ENCODE data around the gene TNFSF13. TPM values are rescaled to one million over a fixed set of nuclear protein-coding genes. Genes with fewer than 3 reads are reported as not detected.

Gene TNFSF13
- total and polyA plus RNA-seq, 2 experiments from 2014 or later: 3.9 to 7.4 TPM

DNA sequence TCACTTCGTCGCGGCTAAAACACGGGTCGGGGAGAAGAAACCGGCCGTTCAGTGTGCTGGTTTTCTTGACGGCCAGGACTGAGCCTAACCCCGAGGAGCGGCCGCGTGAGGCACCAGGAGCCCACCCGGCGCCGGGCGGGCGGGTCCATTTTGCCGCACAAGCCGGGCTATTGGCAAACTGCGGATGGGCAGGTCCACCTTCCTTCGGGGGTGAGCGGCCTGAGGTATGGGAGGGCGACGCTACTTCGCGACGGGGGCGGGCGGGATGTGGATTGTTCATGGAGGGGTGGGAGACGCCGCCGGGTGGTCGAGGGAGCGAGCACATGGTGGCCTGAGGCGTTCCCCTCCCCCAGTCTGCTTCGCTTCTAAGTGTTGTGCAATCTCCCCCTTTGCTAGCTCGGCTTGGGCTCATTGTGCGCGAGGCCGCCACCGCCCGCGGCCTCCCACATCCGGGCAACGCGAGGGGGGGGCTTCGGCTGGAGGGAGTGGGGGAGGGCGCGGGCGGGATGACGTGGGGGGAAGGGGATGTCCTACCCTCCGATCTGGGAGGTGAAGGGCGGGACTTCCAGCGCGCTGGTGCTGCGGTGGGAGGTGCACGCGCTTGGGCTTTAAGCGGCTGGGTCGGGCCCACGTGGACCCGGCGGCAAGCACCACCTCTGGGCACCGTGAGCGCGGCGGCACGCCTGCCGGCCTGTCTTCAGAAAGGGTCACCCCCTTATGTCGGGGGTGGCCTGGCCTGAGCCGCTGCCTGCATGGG lies 15.0 kb downstream of the TNFSF13 start:
- Histone ChIP-seq H3K27ac (peak overlapping the region; percentile 93), H3K36me3 (peaks cover 47% of the 10 kb centered on the region), H3K4me1 (ENCODE audit: low read depth) (no peaks in the 10 kb centered on the region), H3K9me3 (ENCODE audit: low read depth) (no peaks in the 10 kb centered on the region), H3K4me3 (peak overlapping the region; percentile 84), H3K27me3 (no peaks in the 10 kb centered on the region)
- peak; percentile 94 to 97 for DNase-seq (ENCODE audit: low read depth in 1 of 2, low spot score in 1 of 2)
- TF ChIP-seq, protein P1, sequence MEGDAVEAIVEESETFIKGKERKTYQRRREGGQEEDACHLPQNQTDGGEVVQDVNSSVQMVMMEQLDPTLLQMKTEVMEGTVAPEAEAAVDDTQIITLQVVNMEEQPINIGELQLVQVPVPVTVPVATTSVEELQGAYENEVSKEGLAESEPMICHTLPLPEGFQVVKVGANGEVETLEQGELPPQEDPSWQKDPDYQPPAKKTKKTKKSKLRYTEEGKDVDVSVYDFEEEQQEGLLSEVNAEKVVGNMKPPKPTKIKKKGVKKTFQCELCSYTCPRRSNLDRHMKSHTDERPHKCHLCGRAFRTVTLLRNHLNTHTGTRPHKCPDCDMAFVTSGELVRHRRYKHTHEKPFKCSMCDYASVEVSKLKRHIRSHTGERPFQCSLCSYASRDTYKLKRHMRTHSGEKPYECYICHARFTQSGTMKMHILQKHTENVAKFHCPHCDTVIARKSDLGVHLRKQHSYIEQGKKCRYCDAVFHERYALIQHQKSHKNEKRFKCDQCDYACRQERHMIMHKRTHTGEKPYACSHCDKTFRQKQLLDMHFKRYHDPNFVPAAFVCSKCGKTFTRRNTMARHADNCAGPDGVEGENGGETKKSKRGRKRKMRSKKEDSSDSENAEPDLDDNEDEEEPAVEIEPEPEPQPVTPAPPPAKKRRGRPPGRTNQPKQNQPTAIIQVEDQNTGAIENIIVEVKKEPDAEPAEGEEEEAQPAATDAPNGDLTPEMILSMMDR (IDR thresholded peaks at IDR 0.05; ENCODE audit: low read depth, low read length): no peak

GRCh38 chr17:7574176-7574953 lies 15.8 kb downstream of the TNFSF13 start:
- Histone ChIP-seq H3K9me3 (ENCODE audit: low read depth) (no peaks in the 10 kb centered on the region), H3K36me3 (peaks cover 52% of the 10 kb centered on the region), H3K4me3 (peak overlapping the region; percentile 84), H3K27me3 (no peaks in the 10 kb centered on the region), H3K27ac (peak overlapping the region; percentile 25), H3K4me1 (ENCODE audit: low read depth) (no peaks in the 10 kb centered on the region)
- TF ChIP-seq, protein P1 (IDR thresholded peaks at IDR 0.05; ENCODE audit: low read depth, low read length): no peak
- no peak for DNase-seq (ENCODE audit: low read depth in 1 of 2, low spot score in 1 of 2)

DNA sequence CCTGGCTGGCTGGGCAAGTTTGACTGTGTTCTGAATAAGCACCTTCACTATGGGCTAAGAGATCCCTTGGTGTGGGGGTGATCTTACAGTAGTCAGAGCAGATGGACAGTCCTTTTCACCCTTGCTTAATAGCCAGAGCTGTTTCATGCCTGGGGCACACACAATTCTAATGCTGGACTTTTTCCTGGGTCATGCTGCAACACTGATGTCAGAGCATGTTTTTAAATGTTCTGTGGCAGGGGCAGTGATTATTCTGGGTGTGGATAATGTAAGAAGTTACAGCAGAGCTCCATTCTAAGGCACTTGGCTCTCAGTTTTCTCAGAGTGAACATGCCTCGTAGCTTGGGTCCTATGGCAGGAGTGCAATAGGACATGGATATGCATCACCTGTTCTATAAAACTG lies 16.9 kb downstream of the TNFSF13 start:
- Histone ChIP-seq H3K27ac (peak overlapping the region; percentile 42), H3K27me3 (no peaks in the 10 kb centered on the region), H3K4me3 (no peak overlapping the region), H3K36me3 (peaks cover 53% of the 10 kb centered on the region), H3K9me3 (ENCODE audit: low read depth) (no peaks in the 10 kb centered on the region), H3K4me1 (ENCODE audit: low read depth) (no peaks in the 10 kb centered on the region)
- DNase-seq (ENCODE audit: low read depth in 1 of 2, low spot score in 1 of 2): no peak
- TF ChIP-seq, protein P1 (IDR thresholded peaks at IDR 0.05; ENCODE audit: low read depth, low read length): no peak

DNA sequence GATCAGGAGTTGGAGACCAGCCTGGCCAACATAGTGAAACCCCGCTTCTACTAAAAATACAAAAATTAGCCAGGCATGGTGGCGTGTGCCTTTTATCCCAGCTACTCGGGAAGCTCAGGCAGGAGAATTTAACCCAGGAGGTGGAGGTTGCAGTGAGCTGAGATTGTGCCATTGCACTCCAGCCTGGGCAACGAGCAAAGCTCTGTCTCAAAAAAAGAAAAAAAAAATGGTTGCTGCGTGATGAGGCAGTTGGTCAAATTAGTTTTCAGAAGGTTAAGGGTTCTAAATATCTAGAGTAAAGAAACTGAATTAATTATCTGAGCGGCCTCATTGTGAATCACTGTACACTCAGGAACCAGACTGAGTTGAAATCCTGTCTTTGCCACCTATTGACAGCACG lies 17.4 kb downstream of the TNFSF13 start:
- H3K36me3 ChIP-seq: peaks cover 53% of the 10 kb centered on the region

GRCh38 chr17:7576432-7576937 lies 17.9 kb downstream of the TNFSF13 start:
- no peaks in the 10 kb centered on the region for H3K27me3 ChIP-seq
- H3K36me3 ChIP-seq: peaks cover 53% of the 10 kb centered on the region
- no peak overlapping the region for H3K27ac ChIP-seq
- H3K4me1 ChIP-seq (ENCODE audit: low read depth): no peaks in the 10 kb centered on the region
- no peak overlapping the region for H3K4me3 ChIP-seq
- TF ChIP-seq, protein P1 (IDR thresholded peaks at IDR 0.05; ENCODE audit: low read depth, low read length): no peak
- DNase-seq (ENCODE audit: low read depth in 1 of 2, low spot score in 1 of 2): no peak
- no peaks in the 10 kb centered on the region for H3K9me3 ChIP-seq (ENCODE audit: low read depth)

More for the DNA sequence above, 17.4 kb downstream of the TNFSF13 start:
- Histone ChIP-seq H3K9me3 (ENCODE audit: low read depth) (no peaks in the 10 kb centered on the region), H3K27me3 (no peaks in the 10 kb centered on the region), H3K27ac (peak overlapping the region; percentile 42), H3K4me3 (no peak overlapping the region), H3K4me1 (ENCODE audit: low read depth) (no peaks in the 10 kb centered on the region)
- TF ChIP-seq, protein P1 (IDR thresholded peaks at IDR 0.05; ENCODE audit: low read depth, low read length): no peak
- DNase-seq (ENCODE audit: low read depth in 1 of 2, low spot score in 1 of 2): no peak
